ENCODE data around the gene SURF1.
"Not testable (repeated sequence)": the region's sequence is repeated elsewhere in the genome, so short reads cannot be mapped to it uniquely, and the experiment has no call there.

SURF1 gene

GRCh38 chr9:133356391-133357091, at the start of gene SURF1, which contains the start of gene SURF2:
TSS of gene SURF1 (minus strand) at chr9:133356487. CDS start at chr9:133356453, 34 bp downstream.
TSS of gene SURF2 (plus strand) at chr9:133356550. CDS start at chr9:133356593, 43 bp downstream.
- DNase-seq (ENCODE audit: low spot score), result peak; percentile 94

DNA sequence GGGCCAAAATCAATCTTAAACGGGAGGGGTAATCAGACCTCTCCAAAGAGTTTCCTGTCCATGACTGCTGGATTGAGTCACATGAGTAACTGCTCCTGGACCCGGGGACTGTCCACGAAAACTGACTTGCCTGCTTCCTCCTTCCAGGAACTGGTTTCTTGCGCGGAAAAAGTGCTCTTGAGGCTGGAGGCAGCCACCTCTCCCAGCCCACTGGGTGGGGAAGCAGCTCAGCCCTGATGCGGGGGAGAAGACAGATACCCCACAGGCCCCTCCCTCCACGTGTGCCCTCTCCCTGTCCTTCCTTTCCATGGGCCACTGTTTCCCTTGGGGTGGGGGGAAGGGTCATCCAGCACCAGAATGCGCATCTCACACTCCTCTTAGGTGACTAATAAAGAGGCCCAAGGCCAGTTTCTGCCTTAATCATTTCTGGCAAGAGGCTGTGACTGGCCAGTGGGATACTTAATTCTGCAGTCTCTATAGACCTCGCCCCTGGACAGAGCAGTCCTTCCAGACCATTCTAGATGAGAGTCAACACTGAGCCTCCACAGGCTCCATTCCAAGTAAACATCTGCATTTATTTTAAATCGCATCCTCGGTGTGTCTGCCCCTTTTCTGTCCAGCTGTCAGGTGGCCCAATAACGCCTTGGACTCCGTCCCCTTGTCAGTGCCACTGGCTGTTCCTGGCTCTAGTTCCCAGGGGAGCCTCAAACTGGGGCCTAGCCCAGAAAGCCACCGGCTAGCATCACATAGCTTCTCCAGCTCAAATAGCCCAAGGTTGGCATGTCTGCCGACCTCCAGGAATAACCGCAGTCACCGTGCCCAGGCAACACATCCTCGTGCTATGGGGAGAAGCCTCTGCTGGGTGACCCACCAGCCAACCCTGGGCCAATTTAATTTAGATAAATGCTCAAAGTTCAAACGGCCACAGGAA, 49.5 kb upstream of the SURF1 start:
- no peak for DNase-seq (ENCODE audit: low spot score)

DNA sequence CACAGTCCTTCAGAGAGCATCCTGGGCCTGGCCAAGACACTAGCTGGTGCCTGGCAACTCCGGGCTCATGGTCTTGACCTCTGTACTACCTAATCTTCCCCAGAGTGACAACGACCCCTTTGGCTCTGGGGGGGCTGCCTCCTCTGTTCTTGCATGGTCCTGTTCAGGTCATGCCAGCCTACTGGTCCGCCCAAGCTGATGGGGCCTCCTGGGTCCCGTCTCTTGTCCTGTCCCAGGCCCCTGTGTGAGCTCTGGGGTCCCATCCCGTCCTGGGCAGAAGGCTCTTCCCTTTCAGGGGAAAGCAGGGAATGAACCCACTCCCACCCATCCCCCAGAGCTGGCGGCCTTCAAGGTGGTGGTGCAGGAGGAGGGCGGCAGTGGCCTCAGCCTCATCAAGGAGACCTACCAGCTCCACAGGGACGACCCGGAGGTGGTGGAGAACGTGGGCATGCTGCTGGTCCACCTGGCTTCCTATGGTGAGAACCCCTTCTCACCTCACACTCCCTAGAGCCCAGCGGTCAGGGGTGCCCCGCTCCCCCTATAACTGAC, 48.2 kb upstream of the SURF1 start:
- no peak for DNase-seq (ENCODE audit: low spot score)

DNA sequence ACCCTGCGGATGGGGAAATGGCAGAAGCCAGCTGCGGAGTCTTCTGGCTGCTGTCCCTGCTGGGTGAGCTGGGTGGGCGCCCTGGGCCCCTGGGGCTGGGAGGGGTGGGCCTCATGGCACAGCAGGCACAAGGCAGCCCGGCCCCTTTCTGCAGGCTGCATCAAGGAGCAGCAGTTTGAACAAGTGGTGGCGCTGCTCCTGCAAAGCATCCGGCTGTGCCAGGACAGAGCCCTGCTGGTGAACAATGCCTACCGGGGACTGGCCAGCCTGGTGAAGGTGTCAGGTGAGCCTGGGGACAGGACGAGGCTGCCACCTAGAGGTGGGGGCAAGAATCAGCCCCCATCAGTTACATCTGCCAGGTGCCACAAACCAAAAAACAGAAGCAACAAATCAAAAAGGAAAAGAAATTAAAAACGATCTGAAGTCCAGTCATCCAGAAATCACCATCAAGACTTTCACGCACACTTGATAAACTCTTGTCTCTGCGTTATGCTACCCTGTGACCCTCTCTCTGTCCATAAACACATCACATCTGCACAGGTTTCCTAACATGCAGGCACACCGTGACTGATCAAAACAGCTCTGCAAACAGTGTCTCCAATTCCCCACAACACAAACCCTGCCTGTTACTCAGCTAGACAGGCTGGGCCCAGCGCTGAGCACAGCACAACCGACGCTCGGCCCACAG, 47.6 kb upstream of the SURF1 start:
- DNase-seq (ENCODE audit: low spot score), result peak; percentile 70

DNA sequence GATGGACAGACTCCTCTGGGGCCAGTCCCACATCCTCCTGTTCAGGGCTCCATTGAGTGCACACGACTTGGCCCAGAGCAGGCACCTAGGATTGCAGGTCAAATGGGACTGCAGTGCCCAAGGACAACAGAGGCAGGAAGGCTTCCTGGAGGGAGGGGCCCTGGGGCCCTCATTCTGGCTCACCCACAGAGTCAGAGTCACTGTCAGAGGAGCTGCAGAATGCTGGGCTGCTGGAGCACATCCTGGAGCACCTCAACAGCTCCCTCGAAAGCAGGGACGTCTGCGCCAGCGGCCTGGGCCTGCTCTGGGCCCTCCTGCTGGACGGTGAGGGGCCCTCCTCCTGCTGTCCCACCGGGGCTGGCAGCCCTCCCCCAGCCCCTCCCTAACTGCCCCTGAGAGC, 46.4 kb upstream of the SURF1 start:
- DNase-seq (ENCODE audit: low spot score), result no peak

GRCh38 chr9:133401588-133401987, 45.3 kb upstream of the SURF1 start:
- no peak for DNase-seq (ENCODE audit: low spot score)

GRCh38 chr9:133400292-133400691, 44.0 kb upstream of the SURF1 start:
- DNase-seq (ENCODE audit: low spot score), result no peak

GRCh38 chr9:133397895-133398294, 41.6 kb upstream of the SURF1 start:
- no peak for DNase-seq (ENCODE audit: low spot score)

DNA sequence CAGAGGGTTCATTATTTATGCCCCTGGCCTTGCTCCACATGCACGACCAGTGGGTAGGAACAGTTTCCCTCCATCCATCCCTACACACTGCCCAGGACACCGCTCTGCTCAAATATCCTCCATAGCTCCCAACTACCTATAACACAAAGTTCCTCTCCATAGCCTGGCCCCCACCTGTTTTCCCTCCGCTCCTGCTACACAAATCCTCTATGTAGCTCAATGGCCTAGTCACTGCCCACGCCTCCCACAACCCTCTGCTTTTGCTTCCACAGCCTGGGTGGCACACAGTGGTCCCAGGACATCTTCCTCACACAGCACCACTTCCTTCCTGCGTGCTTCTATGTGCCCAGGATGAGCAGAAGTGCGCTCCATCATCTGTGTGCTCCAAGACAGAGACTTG, 41.1 kb upstream of the SURF1 start:
- DNase-seq (ENCODE audit: low spot score), result no peak

- DNase-seq (ENCODE audit: low spot score), result no peak
Measured at GRCh38 chr9:133396952-133397351, 40.7 kb upstream of the SURF1 start.

DNA sequence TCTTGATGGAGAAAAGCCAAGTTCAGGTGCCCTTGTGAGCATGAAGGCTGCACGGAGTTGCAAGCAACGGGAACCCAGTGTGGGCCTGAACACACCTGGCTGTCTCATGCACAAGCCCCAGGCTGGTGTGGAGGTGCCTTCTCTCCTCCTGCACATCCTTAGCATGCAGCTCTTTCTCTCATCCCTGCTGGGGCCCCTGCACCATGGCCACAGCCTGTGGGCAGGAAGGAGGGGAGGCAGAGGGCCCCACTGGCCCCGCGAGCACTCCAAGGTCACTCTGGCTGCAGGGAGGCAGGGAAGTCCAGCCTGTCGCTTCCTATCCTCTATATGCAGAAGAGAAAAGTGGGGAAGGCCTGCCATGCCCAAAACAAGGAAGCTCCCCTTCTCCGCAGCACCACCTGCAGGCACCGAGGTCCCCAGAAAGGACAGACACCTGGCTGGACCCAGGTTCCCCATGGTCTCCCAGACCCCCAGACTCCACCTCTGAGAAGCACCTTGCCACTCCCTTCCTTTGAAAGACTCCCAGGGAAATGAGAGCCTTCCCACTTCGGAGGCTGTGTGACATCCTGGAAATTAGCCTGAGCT, 38.5 kb upstream of the SURF1 start:
- DNase-seq (ENCODE audit: low spot score), result no peak

DNA sequence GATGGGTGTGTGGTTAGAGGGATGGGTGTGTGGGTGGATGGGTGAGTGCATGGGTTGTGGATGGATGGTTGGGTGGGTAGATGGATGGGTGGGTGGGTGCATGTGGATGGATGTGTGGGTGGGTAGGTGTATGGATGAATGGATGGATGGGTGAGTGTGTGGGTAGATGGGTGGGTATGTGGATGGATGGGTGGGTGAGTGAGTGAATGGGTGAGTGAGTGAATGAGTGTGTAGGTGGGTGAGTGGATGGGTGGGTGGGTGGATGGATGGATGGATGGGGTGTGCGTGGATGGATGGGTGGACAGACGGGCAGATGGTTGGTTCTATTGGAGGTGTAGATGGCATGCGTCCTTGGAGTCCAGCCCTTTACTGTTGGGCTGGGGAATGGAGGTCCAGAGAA, 37.1 kb upstream of the SURF1 start:
- DNase-seq (ENCODE audit: low spot score), result no peak

DNA sequence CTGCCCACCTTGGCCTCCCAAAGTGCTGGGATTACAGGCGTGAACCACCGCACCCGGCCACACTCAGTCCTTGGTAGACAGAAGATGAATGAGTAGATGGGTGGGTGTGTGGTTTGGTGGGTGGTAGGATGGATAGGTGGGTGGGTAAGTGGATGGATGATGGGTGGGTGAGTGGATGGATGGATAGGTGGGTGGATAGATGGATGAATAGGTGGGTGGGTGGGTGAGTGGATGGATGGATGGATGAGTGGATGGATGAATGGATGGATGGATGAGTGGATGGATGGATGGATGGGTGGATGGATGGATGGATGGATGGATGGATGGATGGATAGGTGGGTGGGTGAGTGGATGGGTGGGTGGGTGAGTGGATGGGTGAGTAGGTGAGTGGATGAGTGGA, 36.0 kb upstream of the SURF1 start:
- not testable (repeated sequence) for DNase-seq (ENCODE audit: low spot score)

DNA sequence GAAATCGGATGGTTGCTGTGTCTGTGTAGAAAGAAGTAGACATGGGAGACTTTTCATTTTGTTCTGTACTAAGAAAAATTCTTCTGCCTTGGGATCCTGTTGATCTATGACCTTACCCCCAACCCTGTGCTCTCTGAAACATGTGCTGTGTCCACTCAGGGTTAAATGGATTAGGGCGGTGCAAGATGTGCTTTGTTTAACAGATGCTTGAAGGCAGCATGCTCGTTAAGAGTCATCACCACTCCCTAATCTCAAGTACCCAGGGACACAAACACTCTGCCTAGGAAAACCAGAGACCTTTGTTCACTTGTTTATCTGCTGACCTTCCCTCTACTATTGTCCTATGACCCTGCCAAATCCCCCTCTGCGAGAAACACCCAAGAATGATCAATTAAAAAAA, 35.2 kb upstream of the SURF1 start:
- not testable (repeated sequence) for DNase-seq (ENCODE audit: low spot score)

DNA sequence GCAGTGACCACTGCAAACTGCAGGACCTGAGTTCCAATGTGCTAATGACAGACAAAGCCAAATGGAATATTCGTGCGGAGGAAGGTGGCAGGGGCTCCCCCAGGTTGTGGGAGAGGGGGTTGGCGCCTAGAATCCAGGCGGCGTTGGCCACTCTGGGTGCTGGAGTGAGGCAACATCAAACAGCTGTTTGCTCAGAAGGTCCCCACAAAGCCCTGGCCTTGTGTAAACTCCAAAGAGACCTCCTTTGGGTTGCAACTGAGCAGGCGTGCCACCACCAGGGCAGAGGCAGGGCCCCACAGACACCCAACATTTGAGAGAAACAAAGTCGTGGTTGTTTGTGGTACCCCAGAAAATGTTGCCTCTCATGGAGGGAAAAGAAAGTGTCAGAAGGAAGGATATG, 34.4 kb upstream of the SURF1 start:
- no peak for DNase-seq (ENCODE audit: low spot score)

- no peak for DNase-seq (ENCODE audit: low spot score)
Measured at GRCh38 chr9:133389562-133389961, 33.3 kb upstream of the SURF1 start.

DNA sequence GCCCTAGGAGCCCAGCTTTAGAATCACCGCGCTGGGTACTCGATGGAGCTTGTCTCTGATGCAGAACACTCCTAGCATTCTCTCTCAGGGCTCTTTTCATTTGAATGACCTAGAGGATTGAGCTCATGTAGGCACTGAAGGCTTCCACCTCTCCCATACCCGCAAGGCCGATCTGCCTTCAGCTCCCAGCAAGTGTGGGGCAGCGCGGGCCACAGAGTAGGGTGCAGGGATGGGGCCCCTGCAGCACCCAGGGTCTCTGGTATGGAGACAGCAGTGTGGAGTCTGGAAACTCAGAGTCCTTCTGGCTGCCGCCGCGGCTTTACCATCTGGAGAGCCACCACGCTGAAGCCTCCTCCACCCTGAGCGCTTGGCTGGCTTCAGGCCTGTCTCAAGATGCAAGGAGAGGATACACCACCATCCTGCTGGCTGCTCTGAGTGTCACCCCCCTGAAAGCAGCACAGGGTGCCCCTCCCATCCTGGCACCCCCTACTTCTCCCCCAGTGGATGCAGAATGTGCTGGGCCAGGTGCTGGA, 32.8 kb upstream of the SURF1 start:
- DNase-seq (ENCODE audit: low spot score), result no peak

DNA sequence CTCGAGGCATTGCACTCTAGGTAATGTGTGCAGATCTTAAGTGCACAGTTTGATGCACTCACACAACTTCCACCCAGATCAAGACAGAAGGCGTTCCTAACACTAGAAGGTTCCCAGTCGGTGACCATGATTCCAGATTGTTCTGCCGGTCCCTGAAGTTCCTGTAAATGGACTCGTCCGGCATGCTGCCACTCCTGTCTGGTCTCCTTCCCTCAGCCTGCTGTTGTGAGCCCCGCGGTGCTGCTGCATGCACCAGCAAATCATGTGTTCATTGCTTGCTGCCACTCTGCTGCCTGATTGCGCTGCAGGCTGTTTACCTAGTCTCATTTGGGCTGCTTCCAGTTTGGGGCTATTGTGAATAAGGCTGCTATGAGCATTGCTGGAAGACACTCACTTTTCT, 31.4 kb upstream of the SURF1 start:
- no peak for DNase-seq (ENCODE audit: low spot score)

GRCh38 chr9:133386338-133386737, 30.1 kb upstream of the SURF1 start:
- DNase-seq (ENCODE audit: low spot score), result no peak

- no peak for DNase-seq (ENCODE audit: low spot score)
Measured at GRCh38 chr9:133385452-133385851, 29.2 kb upstream of the SURF1 start.

GRCh38 chr9:133384736-133385321, 28.5 kb upstream of the SURF1 start:
- DNase-seq (ENCODE audit: low spot score), result no peak
